HUES6 (cell line): ENCODE measurements around the gene PROKR1.
A peak's percentile ranks its signal among the peaks of the same experiment; 100 is the strongest.

ENCODE experiments used
- H3K27ac ChIP-seq: 2 replicates; pipeline ENCODE4 v1.7.0; 2013; ENCODE audit warnings: low read depth, mild to moderate bottlenecking, low read length, inconsistent platforms
- H3K27me3 ChIP-seq: 2 replicates; pipeline ENCODE4 v1.6.1; 2013; ENCODE audit warnings: low read length; ENCODE audit not compliant: control insufficient read depth, insufficient read depth
- H3K36me3 ChIP-seq: 2 replicates; pipeline ENCODE4 v1.6.1; 2013; ENCODE audit warnings: low read length; ENCODE audit not compliant: control insufficient read depth, insufficient read depth
- H3K4me1 ChIP-seq: 2 replicates; pipeline ENCODE4 v1.6.1; 2013; ENCODE audit warnings: low read length; ENCODE audit not compliant: control insufficient read depth, insufficient read depth
- H3K4me3 ChIP-seq: 2 replicates; pipeline ENCODE4 v1.5.1; 2013; ENCODE audit warnings: low read depth, low read length
- H3K9ac ChIP-seq: one replicate; pipeline ENCODE4 v1.6.1; 2013; ENCODE audit warnings: mild to moderate bottlenecking, low read length
- H3K9me3 ChIP-seq: 2 replicates; pipeline ENCODE4 v1.6.1; 2013; ENCODE audit warnings: low read depth, low read length; ENCODE audit not compliant: control insufficient read depth, insufficient read depth

Gene PROKR1

GRCh38 chr2:68612765-68613519, 30.4 kb upstream of the PROKR1 start:
- H3K27ac ChIP-seq, result no peak overlapping the region
- no peaks in the 10 kb centered on the region for H3K36me3 ChIP-seq
- no peaks in the 10 kb centered on the region for H3K4me1 ChIP-seq
- no peak overlapping the region for H3K4me3 ChIP-seq
- peaks cover 12% of the 10 kb centered on the region for H3K9me3 ChIP-seq
- no peak overlapping the region for H3K9ac ChIP-seq
- H3K27me3 ChIP-seq, result no peaks in the 10 kb centered on the region

- H3K36me3 ChIP-seq, result no peaks in the 10 kb centered on the region
- no peaks in the 10 kb centered on the region for H3K27me3 ChIP-seq
- no peak overlapping the region for H3K9ac ChIP-seq
- no peak overlapping the region for H3K4me3 ChIP-seq
- H3K4me1 ChIP-seq, result no peaks in the 10 kb centered on the region
- H3K27ac ChIP-seq, result no peak overlapping the region
- peaks cover 13% of the 10 kb centered on the region for H3K9me3 ChIP-seq
These were observed 22.6 kb upstream of the PROKR1 start for GRCh38 chr2:68620772-68621171.

GRCh38 chr2:68623820-68624219, 19.6 kb upstream of the PROKR1 start:
- Histone ChIP-seq H3K36me3 (no peaks in the 10 kb centered on the region), H3K4me3 (no peak overlapping the region), H3K27ac (no peak overlapping the region), H3K9ac (no peak overlapping the region), H3K27me3 (no peaks in the 10 kb centered on the region), H3K9me3 (peaks cover 20% of the 10 kb centered on the region), H3K4me1 (no peaks in the 10 kb centered on the region)

- H3K27ac ChIP-seq, result no peak overlapping the region
- H3K36me3 ChIP-seq, result no peaks in the 10 kb centered on the region
- no peak overlapping the region for H3K9ac ChIP-seq
- no peak overlapping the region for H3K4me3 ChIP-seq
- peaks cover 13% of the 10 kb centered on the region for H3K9me3 ChIP-seq
- no peaks in the 10 kb centered on the region for H3K4me1 ChIP-seq
- H3K27me3 ChIP-seq, result no peaks in the 10 kb centered on the region
These were observed 15.8 kb upstream of the PROKR1 start for GRCh38 chr2:68627615-68628014.

GRCh38 chr2:68632021-68632420, 11.4 kb upstream of the PROKR1 start:
- H3K27me3 ChIP-seq, result no peaks in the 10 kb centered on the region
- peaks cover 7% of the 10 kb centered on the region for H3K9me3 ChIP-seq
- H3K9ac ChIP-seq, result no peak overlapping the region
- no peak overlapping the region for H3K27ac ChIP-seq
- H3K4me3 ChIP-seq, result no peak overlapping the region
- H3K36me3 ChIP-seq, result no peaks in the 10 kb centered on the region
- no peaks in the 10 kb centered on the region for H3K4me1 ChIP-seq

GRCh38 chr2:68637047-68637446, 6.3 kb upstream of the PROKR1 start:
- Histone ChIP-seq H3K4me3 (no peak overlapping the region), H3K27ac (no peak overlapping the region), H3K9ac (no peak overlapping the region), H3K9me3 (peaks cover 12% of the 10 kb centered on the region), H3K27me3 (peaks cover 2% of the 10 kb centered on the region; the same call in 1 of the 2 replicates), H3K4me1 (no peaks in the 10 kb centered on the region), H3K36me3 (no peaks in the 10 kb centered on the region)

- Histone ChIP-seq H3K9ac (peak overlapping the region; percentile 69), H3K4me1 (peaks cover 9% of the 10 kb centered on the region), H3K4me3 (peak overlapping the region; percentile 87), H3K27ac (no peak overlapping the region), H3K36me3 (no peaks in the 10 kb centered on the region), H3K27me3 (peaks cover 44% of the 10 kb centered on the region), H3K9me3 (peaks cover 10% of the 10 kb centered on the region; the same call in 1 of the 2 replicates)
These were observed 601 bp downstream of the PROKR1 start for GRCh38 chr2:68643874-68644485.

GRCh38 chr2:68645523-68645922, 2.1 kb downstream of the PROKR1 start:
- H3K4me1 ChIP-seq, result peaks cover 9% of the 10 kb centered on the region
- peaks cover 44% of the 10 kb centered on the region for H3K27me3 ChIP-seq
- H3K36me3 ChIP-seq, result no peaks in the 10 kb centered on the region
- H3K9ac ChIP-seq, result no peak overlapping the region
- no peak overlapping the region for H3K27ac ChIP-seq
- no peak overlapping the region for H3K4me3 ChIP-seq
- peaks cover 8% of the 10 kb centered on the region; the same call in 1 of the 2 replicates for H3K9me3 ChIP-seq

GRCh38 chr2:68646303-68646702, 2.9 kb downstream of the PROKR1 start:
- H3K27ac ChIP-seq, result no peak overlapping the region

GRCh38 chr2:68650645-68651044, 7.3 kb downstream of the PROKR1 start:
- no peak overlapping the region for H3K4me3 ChIP-seq
- no peaks in the 10 kb centered on the region for H3K9me3 ChIP-seq
- peaks cover 3% of the 10 kb centered on the region for H3K36me3 ChIP-seq
- 0 out of 2 replicates have a peak, but pooled peaks cover 9% of the 10 kb centered on the region for H3K4me1 ChIP-seq
- H3K27ac ChIP-seq, result no peak overlapping the region
- peaks cover 5% of the 10 kb centered on the region; the same call in 1 of the 2 replicates for H3K27me3 ChIP-seq
- no peak overlapping the region for H3K9ac ChIP-seq

More at GRCh38 chr2:68646303-68646702, 2.9 kb downstream of the PROKR1 start:
- H3K27me3 ChIP-seq, result peaks cover 44% of the 10 kb centered on the region
- H3K9ac ChIP-seq, result no peak overlapping the region
- H3K36me3 ChIP-seq, result no peaks in the 10 kb centered on the region
- H3K4me1 ChIP-seq, result peaks cover 9% of the 10 kb centered on the region
- H3K9me3 ChIP-seq, result peaks cover 7% of the 10 kb centered on the region; the same call in 1 of the 2 replicates
- H3K4me3 ChIP-seq, result no peak overlapping the region

GRCh38 chr2:68653034-68653433, 9.7 kb downstream of the PROKR1 start:
- no peak overlapping the region for H3K4me3 ChIP-seq
- H3K36me3 ChIP-seq, result peaks cover 3% of the 10 kb centered on the region
- 0 out of 2 replicates have a peak, but pooled peaks cover 9% of the 10 kb centered on the region for H3K4me1 ChIP-seq
- no peak overlapping the region for H3K27ac ChIP-seq
- no peaks in the 10 kb centered on the region for H3K27me3 ChIP-seq
- no peak overlapping the region for H3K9ac ChIP-seq
- H3K9me3 ChIP-seq, result no peaks in the 10 kb centered on the region
